ENCODE results near the gene GPT2. TPM values are rescaled to one million over a fixed set of nuclear protein-coding genes. Genes with fewer than 3 reads are reported as not detected.

Gene GPT2
- total and polyA plus RNA-seq, 7 donors, result 25.7 to 110 (median 52.5) TPM

DNA sequence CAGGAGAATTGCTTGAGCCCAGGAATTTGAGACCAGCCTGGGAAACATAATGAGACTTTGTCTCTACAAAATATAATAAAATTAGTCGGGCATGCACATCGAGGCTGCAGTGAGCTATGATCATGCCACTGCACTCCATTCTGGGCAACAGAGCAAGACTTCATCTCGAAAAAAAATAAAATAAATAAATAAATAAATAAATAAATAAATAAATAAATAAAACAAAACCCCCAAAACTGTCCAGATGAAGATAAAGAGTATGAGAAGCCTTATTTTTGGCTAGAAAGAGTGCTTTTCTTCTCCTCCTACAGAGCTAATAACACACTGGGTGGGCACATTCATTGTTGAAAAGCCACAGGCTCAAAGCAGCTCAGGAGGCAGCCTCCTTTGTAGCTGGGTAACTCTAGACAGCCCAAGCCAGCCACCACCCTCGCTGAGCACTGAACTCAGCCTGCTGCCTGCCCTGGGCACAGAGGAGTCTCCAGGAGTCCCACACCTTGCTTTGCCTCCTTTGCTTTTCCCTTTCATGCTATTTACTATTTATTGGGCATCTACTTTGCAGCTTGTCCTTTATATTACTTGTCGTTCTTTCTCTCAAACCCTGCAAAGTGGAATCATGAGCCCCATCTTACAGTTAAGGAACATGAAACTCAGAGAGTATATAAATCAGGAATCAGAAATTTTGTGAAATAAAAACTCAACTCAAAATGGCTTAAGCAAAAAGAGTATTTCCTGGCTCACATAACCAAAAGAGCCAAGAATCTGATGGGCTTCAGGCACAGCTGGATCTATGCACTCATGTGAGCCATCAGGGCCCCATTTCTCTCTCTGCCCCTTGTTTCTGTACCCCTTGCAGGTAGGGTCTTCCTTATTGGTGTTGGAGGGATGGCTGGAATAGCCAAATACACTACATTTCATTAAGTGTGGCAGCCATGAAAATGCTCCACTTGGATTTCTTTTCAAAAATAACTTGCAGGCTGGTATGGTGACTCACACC is 35.1 kb upstream of the GPT2 start:
- no peak for DNase-seq
- 55 to 61% (median 55%) methylated on average over 5 of the region's 5 CpGs for WGBS, 3 donors
- Histone ChIP-seq H3K27ac (no peak overlapping the region), H3K27me3 (ENCODE audit: insufficient read depth in 3 of 3, low read length in 2 of 3) (peaks cover 0 to 4% (median 0%) of the 10 kb centered on the region in 3 donors), H3K36me3 (ENCODE audit: insufficient read depth in 1 of 2, low read depth in 1 of 2) (no peaks in the 10 kb centered on the region), H3K4me3 (no peak overlapping the region), H3K9me3 (no peaks in the 10 kb centered on the region), H3K4me1 (no peaks in the 10 kb centered on the region)
- intact Hi-C loops (cut with DNase I), result no loop called here
- TF ChIP-seq, protein P1, sequence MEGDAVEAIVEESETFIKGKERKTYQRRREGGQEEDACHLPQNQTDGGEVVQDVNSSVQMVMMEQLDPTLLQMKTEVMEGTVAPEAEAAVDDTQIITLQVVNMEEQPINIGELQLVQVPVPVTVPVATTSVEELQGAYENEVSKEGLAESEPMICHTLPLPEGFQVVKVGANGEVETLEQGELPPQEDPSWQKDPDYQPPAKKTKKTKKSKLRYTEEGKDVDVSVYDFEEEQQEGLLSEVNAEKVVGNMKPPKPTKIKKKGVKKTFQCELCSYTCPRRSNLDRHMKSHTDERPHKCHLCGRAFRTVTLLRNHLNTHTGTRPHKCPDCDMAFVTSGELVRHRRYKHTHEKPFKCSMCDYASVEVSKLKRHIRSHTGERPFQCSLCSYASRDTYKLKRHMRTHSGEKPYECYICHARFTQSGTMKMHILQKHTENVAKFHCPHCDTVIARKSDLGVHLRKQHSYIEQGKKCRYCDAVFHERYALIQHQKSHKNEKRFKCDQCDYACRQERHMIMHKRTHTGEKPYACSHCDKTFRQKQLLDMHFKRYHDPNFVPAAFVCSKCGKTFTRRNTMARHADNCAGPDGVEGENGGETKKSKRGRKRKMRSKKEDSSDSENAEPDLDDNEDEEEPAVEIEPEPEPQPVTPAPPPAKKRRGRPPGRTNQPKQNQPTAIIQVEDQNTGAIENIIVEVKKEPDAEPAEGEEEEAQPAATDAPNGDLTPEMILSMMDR (IDR thresholded peaks at IDR 0.05), result no peak
- ATAC-seq, result no peak

DNA sequence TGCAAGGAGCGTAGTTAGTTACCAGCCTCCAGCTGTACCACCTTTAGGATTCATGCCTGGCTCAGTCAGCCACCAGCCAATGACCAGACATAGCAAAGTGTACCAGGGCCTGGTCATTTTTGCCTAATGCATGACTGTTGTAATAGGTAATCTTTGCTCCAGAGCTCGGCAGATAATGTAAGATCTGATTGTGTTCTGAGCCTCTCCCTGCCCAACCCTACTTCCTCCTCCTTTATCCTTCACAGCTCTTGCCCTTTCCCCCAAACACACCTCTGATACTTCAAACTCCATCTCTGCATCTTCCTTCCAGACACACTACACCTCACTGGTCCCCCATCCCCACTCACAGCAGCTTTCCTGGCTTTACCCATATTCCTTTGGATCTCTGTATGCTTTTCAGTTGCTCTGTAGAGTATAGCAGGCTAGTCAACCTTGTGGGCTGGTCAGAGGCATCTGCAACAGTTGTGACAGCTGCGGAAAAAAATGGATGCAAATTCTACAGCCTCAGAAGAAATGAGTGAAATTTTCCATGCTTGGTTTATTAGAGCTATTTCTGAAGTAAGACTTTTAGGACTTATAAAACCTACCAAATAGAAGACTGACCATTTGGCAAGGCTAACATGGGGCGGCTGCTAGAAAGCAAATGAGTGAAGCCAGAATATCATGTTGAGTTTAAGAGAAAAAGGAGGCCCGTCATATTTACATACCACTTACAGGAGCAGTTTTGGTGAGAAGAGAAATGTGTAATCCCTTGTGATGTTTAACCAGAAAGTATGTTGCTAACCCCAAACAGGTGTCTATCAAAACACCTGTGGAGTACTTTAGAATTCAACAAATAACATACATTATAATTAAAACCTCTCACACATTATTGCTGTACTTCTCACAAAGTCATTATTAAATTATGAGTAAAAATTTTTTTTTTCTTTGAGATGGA is 33.3 kb upstream of the GPT2 start:
- H3K27ac ChIP-seq, result no peak overlapping the region
- 64 to 76% (median 73%) methylated on average over 5 of the region's 5 CpGs for WGBS, 3 donors
- DNase-seq (no peak), ATAC-seq (no peak)
- no peak overlapping the region for H3K4me3 ChIP-seq
- intact Hi-C loops (cut with DNase I), result loop anchor here (5.0 kb wide), 1 partner anchor 76 kb away; no protein-coding TSS in a partner anchor
- no peaks in the 10 kb centered on the region for H3K9me3 ChIP-seq
- H3K4me1 ChIP-seq, result no peaks in the 10 kb centered on the region
- H3K36me3 ChIP-seq (ENCODE audit: insufficient read depth in 1 of 2, low read depth in 1 of 2), result no peaks in the 10 kb centered on the region
- peaks cover 0 to under 1% (median 0%) of the 10 kb centered on the region in 3 donors for H3K27me3 ChIP-seq (ENCODE audit: insufficient read depth in 3 of 3, low read length in 2 of 3)
- TF ChIP-seq, protein P1 (IDR thresholded peaks at IDR 0.05), result no peak

DNA sequence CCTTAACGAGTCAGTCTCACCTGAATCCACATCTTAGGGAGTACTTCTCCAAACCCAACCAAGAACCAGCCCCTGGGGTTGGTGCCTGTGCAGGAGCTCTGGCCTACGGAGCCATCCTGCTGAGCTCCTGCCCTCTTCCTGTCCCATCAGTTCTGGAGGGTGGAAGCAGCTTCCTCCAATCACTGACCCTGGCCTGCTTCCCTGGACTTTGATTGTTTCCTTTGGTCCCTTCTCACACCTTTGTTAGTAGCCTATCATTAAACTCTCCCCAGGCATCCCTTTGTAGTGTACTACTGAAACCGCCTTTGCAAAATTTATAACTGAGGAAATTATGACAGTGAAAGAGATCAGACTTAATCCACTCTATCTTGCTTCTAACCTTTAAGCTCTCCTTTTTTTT is 32.0 kb upstream of the GPT2 start:
- H3K27me3 ChIP-seq (ENCODE audit: insufficient read depth in 3 of 3, low read length in 2 of 3), result no peaks in the 10 kb centered on the region
- TF ChIP-seq, protein P1 (IDR thresholded peaks at IDR 0.05), result no peak
- no peak overlapping the region for H3K4me3 ChIP-seq
- WGBS, 3 donors, result 72 to 84% (median 80%) methylated on average over 3 of the region's 3 CpGs
- DNase-seq (no peak), ATAC-seq (no peak)
- no peak overlapping the region for H3K27ac ChIP-seq
- intact Hi-C loops (cut with DNase I), result loop anchor here (5.0 kb wide), 1 partner anchor 75 kb away; no protein-coding TSS in a partner anchor
- H3K36me3 ChIP-seq (ENCODE audit: insufficient read depth in 1 of 2, low read depth in 1 of 2), result no peaks in the 10 kb centered on the region
- H3K9me3 ChIP-seq, result no peaks in the 10 kb centered on the region
- no peaks in the 10 kb centered on the region for H3K4me1 ChIP-seq

DNA sequence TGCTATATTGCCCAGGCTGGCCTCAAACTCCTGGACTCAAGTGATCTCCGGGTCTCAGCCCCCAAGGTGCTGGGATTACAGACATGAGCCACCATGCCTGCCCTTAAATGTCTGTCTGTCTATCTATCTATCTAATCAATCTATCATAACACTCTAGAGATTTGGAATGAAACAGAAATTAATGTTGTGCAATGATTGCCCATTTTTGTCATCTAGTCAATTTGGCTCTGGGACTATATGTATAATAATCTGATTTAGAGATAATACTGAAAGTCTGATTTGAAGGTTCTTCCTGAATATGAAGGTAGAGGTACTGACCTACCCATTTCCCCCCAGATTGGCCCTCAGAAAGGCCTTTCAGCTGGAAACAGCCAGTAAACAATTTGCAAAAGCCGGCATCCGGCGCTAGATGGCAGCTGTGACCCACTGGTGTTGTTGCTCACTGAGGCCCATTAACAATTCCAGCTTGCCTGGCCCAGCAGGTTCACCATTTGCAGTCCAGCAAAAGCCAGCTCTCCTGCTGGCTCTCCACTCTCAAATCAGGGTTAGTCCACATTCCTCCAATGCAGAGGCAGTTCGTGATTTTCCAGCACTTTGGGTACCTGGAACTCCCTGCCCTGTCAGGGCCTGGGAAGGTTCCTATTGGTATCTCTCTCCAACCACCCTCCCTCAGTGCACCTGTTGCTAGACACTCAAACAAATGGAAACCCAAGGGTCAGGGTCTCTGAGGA is 30.3 kb upstream of the GPT2 start:
- H3K36me3 ChIP-seq (ENCODE audit: insufficient read depth in 1 of 2, low read depth in 1 of 2), result no peaks in the 10 kb centered on the region
- TF ChIP-seq, protein P1 (IDR thresholded peaks at IDR 0.05), result peak; percentile 86
- H3K9me3 ChIP-seq, result no peaks in the 10 kb centered on the region
- intact Hi-C loops (cut with DNase I), result loop anchor here (2.0 to 5.0 kb wide), 2 partner anchors 55 to 73 kb away; no protein-coding TSS in a partner anchor
- peak; percentile 71 to 85 for DNase-seq
- peaks cover 12% of the 10 kb centered on the region for H3K4me1 ChIP-seq
- H3K27ac ChIP-seq, result no peak overlapping the region
- WGBS, 3 donors, result 16 to 22% (median 20%) methylated on average over 5 of the region's 5 CpGs
- H3K4me3 ChIP-seq, result no peak overlapping the region
- ATAC-seq, result peak; percentile 77 to 88 (median 78)
- H3K27me3 ChIP-seq (ENCODE audit: insufficient read depth in 3 of 3, low read length in 2 of 3), result no peaks in the 10 kb centered on the region

All from psoas muscle (tissue), 8 donors.